DMS79 treated with DMSO at 0.1 percent for 48 hours (cell line): ENCODE measurements around the gene NDNF.

Experiments
- DNase-seq: peaks from one replicate; lab custom pipeline; 2025; lab: John Stamatoyannopoulos, UW

The NDNF gene

DNA sequence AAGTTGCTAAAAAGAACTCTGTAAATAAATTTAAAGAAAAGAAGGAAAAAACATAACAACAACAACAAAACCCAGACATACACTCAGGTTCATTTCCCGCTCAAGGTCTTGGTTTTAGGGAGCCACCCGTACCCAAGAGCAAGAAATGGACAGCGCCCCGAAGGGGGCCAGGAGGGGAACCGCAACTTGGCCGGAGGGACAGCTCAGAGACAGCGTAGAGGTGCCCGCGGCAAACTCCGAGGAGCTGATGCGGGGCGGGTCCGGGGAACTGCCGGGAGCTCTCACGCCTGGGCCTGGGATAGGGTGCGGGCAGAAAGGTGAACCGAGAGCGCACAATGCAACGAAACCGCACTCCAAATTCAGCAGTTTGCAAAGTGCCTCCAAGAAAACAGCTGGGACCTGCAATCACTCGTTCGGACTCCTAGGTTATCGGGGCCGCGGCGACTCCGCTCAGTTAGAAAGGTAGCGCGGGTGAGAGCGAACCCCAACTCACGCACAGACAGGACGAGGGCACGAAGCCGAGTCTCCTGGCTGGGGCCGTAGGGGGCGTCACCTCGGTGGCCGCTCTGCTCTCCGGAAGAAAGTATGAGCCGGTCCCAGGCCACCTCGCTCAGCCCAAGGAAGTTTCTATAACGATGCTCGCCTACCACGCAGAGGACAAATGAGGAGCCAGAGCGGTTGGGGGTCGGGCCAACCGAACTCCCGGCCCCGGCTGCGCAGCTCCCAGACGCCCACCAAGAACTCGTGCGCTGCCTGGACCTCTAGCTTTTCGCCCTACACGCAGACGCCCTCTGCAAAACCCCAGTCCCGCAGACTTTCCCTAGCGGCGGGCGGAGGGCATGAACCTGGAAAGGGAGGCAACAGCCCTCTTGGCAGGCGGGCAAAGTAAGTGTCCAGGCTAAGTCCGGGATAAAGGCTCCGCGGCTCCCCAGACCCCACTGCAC lies 1.4 kb downstream of the NDNF start:
- no peak for DNase-seq

DNA sequence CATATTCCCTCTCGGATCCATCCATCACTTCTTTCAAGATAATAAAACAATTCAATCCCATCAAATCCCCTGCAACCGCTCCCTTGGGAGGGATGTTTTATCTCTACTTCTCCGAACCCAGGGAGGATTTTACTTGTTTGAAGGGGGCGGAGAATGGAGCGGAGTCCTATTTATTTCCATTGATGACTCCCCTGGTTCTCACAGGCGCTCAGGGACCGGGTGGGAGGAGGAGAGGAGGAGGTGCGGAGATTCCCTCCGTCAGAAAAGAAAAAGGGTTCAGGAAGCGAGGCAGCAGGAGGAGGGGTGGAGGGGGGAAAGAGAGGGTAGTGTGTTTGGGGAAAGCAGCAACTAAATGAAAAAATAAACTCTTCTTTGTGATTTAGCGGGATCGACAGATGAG lies 2.1 kb downstream of the NDNF start:
- no peak for DNase-seq

DNA sequence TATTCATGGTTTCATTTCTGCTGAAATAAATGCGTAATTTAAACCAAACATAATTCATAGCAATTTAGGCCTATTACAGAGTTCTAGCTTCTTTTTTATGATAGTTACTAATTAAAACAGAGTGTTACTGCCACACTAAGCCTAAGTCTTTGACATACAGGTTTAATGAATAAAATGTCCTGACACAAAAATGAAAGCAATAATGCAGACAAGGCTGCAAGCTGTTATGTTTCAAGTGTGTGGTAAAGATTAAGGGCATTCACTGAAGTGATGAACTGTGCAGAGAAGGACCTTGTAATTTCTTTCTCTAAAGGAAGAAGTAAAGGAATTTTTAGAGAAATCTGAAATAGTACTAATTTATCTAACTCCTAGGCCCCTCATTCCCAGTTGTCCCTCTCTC lies 2.9 kb downstream of the NDNF start:
- DNase-seq: no peak

DNA sequence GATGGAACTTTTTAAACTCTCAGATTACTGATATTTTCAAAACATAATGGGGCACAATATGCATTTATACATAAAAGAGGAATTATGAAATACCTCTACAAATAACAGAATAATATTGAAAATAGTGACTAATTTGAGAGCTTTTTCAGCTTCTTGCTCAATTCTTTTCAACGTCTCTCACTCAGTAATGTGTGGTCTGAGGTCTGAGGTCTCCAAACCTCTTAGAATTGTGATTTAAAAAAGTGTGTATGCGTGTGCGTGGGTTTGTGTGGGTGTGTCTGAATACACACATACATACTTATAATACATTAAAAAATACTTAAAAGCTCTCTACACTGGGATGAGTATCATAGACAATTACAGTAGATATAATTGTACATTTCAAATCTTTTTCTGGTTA lies 7.9 kb downstream of the NDNF start:
- no peak for DNase-seq

DNA sequence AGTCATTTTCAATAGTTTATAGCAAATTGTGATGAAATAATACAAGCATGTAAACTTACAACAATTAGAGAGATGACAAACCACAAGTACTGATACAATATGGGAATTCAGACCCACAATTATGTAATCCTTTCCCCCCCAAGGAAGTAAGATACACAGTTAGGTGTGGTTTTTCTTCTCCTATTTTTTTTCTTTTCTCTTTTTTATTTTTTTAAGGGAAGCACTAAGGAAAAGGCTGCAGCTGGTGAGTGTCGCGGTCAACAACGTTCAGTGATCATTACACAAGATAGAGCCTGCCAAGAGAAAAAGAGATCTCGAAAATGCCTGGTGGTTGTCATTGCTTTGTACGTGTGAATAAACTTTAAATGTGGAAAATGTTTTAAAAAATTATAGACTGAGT lies 9.8 kb downstream of the NDNF start:
- DNase-seq: no peak

DNA sequence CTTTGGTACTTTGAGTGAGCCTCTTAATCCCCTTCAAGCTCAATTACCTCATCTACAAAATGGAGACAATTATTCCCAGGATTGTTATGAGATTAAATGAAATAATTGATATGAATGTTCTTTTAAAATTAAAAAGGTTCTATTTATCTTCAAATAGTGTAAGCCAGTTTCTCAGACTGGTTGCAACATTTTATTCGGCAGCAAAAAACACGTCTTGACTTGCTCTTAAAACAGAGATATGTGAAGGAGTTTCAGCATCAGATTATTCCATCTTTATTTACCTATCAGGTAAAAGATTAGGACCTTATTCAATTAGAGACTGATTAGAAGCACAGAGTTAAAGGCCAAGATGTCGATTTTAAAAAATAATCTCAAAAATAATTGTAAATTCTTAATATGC lies 10.5 kb downstream of the NDNF start:
- no peak for DNase-seq

DNA sequence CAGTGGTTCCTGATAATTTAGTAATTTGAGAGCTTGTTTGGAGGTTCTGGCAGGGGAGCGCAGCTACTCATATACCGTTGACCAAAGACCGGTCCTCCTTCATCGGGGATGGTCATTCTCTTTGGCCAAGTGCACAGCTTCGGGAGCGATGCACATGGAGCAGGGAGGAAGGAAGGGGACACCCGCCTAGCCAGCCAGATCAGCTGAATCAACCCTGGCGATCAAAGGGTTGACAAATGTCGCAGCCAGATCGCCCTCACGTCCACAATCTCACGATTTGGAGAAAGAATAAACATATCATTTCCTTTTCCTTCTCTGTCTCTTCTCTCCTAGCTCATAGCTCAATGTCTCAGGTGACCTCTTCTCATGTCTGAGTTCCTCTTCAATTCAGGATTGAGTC lies 11.1 kb downstream of the NDNF start:
- DNase-seq: no peak

DNA sequence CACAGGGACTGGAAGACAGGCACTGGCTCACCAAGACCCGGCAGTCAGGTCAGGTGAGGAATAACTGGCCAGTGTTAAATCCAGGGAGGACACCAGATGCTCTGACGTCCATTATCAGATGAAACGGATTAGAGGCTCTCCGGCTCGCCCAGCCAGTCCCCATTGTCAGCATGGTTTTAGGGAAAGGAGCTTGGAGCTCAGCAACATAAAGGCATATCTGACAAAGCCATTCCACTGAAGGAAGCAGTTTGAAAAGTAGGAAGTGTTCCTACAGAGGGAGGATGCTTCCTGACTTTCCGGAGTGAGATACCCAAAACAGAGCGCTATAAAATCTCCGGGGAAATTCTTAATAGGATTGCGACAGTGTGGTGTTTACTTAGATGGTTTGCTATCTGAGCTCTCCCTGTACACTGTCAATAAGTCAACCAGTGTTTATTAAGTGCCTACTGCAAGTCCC lies 14.8 kb downstream of the NDNF start:
- DNase-seq: no peak

DNA sequence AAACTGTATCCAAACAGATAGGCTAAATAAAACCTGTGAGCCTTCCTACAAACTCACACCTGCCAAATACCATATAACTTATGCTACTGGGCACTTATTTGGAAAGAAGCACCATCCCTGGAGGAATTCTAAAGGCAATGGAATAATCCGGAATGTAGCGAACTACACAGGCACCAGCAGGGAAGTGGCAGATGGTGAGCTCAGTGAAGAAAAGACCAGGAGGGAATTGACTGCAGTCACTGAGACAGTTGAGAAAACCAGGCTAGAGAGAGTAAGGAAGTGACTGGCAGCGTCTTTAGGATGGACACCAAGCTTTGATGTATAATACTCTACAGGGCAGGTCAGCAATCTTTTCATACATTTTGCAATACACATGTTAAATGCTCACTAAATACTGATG lies 16.3 kb downstream of the NDNF start:
- DNase-seq: no peak

DNA sequence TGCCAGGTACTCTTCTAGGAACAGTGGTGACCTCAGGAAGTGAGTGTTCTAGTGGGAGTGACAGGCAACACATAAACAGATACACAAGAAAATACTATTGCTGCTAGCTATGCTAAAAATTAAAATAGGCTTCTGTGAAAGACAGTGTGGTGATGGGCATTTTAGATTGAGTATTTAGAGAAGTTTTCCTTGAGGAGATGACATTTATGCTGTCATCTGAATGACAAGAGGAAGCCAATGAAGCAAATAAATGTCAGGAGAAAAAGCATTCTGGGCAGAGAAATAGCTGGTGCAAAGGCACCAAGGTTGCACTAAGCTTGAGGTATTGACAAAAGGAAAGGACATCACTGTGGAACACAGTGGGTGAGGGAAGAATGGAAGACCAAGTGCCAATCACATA lies 18.0 kb downstream of the NDNF start:
- DNase-seq: no peak

DNA sequence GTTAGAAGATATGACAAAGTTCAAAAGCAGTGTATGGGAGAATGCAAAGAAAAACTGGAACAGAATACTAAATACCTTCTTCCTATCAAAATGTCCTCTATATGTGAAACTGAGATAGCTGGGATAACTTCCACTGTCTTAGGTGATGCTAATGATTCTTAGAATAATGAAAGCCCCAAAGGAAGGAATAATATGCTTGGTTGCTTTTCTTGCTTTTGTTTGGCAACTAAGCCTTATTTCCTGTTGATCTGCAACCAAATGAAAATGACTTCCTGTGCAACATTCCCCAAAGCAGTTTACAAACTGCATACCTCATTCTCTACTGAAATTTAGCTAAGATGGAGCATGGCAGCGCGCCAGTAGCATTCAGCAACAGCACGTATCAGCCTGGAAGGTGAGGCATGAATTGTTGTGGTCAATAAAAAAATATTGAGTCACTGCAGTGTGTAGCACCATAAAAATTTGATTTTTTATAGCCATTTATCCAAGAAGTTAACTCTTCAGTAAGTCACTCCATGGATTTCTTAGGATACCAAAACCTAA lies 18.7 kb downstream of the NDNF start:
- no peak for DNase-seq

DNA sequence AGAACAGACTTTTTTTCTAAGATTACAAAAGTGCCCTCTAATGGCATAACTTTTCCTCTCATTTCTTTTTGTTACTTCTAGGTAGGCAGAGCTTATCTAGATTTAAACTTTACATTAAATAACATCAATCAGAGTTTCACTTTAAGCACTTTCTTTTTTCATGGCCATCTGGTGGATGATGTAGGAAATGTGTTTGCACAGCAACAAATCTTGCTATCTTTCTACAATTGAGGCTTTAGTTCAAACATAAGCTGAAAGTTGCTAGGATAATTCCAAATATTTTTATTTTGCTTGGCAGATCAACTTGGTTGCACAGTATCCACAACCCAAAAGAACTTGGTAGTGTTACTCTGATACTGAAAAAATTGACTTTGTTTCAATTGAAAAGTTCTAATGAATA lies 22.0 kb downstream of the NDNF start:
- no peak for DNase-seq

DNA sequence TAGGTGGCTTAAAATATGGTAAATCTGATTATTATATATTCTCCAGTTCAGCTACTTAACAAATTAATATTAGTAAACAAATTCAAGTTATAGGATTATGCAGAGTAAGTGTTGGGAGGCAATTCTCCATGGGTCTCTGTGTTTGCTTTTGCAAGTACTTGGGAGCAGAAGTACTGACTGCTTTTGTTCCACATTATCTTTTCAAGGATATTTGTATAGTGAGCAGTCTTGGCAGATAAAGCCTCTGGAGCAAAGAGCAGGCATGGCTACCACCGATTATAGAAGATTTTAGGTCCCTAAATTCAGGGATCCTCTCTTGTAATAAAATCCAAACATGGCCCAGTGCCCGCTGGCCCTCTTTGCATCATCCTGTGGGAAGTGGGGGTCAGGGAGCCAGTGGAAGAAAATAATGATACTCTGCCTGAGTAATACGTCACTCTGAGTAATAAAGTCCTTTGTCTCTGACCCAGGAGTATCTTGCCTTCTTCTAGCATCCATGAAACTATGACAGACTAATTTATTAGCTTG lies 23.2 kb downstream of the NDNF start:
- DNase-seq: no peak

DNA sequence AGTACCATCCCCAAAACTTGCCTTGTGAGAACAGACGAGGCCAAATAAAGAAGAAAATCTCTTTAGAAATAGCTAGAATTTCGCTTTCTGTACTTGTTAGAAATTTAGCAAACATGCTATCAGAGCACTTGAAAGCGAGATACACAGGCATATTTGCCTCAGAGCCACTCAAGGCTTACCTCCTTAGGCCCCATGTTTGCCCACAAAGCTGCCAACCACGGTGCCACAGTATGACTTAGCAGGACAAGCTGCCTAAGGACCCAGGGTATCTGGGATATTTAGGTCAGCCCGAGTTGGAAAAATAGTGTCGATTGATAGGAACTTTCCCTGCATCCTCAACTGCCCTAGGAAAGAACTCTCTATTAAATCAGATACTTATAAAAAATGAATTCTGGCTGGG lies 24.2 kb downstream of the NDNF start:
- DNase-seq: no peak

DNA sequence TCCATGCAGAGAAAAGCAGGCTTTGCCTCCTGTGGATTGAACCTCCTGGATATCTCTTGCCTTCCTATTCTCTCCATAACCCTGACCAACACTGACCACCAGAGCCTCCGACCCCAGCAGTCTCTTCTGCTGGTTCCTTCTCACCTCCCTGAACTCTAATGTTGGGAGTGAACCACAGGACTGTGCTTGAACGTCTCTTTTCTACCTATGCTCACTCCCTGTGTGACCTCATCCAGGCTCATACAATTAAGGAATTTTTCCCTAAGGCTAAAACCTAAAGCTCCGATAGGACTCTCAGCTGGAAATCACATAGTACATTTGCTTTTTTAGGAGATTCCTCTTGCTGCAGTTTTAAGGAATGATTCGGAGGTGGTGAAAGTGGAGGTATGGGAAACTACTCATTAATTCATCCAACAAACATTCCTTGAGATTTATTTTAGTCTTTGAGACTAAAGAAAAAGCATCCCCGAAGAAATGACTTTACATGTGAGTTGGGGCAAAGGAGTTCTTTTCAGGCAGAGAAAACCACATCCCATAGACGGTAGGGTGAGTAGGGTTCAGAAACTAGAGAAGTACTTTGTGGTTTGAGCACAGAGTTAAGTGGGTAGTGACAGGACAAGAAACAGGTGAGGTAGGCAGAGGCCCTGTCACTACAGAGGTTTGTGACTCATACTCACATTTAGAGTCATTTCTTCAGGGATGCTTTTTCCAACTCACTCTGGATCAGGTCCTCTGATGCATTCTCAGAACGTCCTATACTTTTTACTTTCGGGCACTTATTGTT lies 30.8 kb downstream of the NDNF start:
- DNase-seq: no peak

DNA sequence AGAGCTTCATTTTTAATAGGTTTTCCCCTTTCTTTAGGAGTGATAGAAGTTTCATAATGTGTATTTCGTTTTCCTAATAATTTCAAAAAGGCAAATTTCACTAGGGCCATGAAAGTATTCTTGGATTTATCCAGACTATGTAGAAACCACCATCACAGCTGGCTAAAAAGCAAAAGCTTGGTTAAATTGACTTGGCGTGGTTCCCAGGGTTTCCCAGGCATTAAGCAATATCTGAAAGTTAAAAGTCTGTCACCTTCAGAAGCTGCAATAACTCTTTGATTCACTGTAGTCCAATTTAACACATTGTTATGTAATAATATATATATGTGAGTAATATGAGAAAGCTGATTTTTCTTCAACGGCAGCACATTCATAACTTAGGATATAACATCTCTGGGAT lies 38.3 kb downstream of the NDNF start:
- no peak for DNase-seq

DNA sequence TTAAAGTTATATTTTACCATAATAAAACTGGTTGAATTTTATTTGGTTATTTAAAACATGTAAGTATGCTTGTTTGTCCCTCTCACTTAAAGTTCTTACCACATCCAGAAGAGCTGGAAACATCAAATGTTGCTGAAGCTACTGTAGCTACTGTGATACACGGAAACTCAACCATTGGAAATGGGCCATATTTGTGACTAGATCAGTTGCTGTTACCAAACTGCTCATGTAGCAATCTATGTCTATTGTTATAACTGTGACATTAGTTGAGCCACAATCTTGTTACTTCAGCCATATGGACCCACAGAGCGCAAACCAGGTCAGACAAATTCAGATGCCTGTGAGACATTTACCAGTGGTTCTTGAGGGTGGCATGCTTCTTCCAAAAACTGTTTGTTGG lies 41.6 kb downstream of the NDNF start:
- no peak for DNase-seq

DNA sequence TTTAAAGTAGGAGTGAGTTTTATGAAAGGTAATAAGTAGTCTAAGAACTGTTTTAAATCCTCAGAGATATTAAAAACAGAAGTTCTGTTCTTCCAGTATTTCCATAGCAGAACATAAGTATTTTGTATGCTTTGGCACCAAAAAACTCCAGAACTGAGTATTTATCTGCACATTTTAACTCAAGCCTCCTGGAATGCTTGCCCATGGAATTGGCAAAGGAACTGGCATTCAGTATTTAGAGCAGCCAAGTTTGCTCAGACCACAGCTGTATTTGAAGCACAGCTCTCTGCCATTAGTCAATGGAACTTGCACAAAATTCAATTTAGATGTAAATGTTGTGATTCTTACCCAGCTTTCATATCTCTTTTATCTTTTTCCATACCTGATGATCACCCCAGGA lies 42.2 kb downstream of the NDNF start:
- no peak for DNase-seq

DNA sequence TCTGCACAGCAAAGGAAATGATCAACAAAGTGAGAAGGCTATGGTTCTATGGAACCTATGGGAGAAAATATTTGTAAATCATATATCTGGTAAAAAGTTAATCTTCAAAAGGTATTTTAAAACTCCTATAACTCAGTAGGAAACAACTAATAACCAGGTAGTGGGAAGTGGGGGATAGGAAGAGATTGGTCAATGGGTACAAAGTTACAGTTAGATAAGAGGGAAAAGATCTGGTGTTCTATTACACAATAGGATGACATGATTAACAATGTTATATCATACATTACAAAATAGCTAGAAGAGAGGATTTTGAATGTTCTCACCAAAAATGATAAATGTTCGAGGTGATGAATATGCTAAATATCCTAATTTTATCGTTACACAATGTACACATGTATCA lies 46.3 kb downstream of the NDNF start:
- no peak for DNase-seq

DNA sequence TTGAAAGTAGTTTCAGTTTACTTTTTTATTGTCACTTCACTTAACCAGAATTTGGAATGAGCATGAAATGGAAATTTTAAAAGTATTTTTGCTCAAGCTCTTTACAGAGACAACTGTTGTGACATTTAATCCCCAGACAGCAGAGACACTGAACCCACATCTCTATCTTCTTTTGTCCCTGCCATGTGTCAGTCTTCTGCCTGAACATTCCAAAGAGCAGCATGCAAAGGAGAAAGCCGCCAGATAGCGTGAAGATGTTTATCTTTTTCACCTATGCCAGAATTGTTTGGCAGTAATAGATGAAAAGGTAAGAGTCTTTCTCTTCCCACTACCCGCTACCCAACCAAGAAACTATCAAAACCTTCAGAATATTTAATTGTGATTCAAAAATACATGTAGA lies 46.8 kb downstream of the NDNF start:
- no peak for DNase-seq

DNA sequence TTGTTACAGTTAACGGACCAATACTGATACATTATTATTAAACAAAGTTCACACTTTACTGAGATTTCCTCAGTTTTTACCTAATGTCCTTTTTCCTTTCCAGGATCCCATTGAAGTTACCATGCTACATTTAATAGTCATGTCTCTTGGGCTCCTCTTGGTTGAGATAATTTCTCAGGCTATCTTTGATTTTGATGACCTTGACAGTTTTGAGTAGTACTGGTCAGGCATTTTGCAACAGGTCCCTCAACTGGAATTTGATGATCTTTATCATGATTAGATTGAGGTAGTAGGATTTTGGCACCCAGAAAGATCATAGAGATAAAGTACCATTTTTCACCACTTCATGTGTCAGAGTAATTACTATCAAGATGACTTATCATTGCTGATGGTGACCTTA lies 53.8 kb downstream of the NDNF start:
- no peak for DNase-seq

DNA sequence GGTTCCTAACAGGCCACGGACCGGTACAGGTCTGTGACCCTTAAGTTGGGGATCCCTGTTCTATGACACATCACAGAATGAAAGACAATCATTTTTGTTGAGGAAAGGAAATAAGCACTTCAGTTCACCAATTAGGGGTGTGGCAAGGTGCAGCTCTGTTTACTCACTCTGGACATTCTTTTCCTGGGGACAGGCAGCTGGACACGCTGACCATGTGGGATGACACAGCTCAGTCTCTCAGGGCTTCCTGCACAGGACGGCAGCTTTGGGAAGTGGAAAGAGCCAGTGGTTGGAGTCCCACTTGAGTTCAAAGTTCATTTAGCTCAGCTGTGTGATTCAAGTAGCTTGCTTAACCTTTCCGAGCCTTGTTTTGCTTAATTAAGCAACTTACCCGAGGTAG lies 55.7 kb downstream of the NDNF start:
- no peak for DNase-seq

DNA sequence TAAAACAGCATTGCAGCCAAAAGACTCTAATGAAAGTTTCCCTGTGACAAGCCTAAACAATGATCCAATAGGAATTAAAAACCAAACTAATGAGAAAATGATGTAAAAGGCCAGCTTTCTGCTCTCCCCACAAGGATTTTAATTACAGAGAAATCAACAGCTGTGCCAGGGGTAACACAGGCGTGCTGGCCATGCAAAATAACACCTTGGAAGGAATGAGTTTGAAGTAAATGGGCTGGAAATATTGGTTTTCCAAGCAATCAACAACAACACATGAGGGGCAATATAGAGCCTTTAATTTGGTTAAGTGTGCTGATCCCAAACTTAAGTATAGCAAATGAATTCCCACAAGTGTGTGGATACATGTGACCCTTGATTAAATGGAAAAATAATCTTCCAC lies 56.9 kb downstream of the NDNF start:
- no peak for DNase-seq
